ENCODE measurements around the gene PPP2R2C.

The PPP2R2C gene

DNA sequence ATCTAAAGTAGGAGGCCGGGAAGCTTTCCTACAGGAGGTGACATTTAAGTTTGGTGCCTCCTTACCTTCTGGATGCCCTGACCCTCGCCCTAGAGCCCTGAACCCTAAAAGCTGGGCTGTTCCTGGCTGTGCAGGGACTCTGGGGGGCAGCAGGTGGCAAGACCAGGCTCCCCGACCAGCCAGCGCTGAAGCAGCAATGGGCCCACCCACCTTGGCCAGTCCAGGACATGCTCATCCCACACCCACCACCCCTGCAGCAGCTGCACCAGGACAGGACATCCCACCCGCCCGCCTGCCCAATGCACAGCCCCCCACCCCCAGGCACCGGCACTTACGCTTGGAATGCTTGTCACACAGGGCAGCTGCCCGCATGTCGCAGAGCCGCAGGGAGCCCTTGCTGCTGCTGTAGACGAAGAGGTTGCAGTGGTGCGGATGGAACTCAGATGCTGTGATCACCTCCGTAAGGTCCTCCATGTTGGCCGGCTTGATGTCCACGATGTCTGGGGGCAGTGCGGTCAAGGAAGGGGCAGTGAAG is 124.8 kb downstream of the PPP2R2C start:
- TF ChIP-seq, protein P1, sequence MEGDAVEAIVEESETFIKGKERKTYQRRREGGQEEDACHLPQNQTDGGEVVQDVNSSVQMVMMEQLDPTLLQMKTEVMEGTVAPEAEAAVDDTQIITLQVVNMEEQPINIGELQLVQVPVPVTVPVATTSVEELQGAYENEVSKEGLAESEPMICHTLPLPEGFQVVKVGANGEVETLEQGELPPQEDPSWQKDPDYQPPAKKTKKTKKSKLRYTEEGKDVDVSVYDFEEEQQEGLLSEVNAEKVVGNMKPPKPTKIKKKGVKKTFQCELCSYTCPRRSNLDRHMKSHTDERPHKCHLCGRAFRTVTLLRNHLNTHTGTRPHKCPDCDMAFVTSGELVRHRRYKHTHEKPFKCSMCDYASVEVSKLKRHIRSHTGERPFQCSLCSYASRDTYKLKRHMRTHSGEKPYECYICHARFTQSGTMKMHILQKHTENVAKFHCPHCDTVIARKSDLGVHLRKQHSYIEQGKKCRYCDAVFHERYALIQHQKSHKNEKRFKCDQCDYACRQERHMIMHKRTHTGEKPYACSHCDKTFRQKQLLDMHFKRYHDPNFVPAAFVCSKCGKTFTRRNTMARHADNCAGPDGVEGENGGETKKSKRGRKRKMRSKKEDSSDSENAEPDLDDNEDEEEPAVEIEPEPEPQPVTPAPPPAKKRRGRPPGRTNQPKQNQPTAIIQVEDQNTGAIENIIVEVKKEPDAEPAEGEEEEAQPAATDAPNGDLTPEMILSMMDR (IDR thresholded peaks at IDR 0.05; ENCODE audit: low read depth, low read length): no peak
- DNase-seq (ENCODE audit: extremely low read depth, low read depth): no peak

DNA sequence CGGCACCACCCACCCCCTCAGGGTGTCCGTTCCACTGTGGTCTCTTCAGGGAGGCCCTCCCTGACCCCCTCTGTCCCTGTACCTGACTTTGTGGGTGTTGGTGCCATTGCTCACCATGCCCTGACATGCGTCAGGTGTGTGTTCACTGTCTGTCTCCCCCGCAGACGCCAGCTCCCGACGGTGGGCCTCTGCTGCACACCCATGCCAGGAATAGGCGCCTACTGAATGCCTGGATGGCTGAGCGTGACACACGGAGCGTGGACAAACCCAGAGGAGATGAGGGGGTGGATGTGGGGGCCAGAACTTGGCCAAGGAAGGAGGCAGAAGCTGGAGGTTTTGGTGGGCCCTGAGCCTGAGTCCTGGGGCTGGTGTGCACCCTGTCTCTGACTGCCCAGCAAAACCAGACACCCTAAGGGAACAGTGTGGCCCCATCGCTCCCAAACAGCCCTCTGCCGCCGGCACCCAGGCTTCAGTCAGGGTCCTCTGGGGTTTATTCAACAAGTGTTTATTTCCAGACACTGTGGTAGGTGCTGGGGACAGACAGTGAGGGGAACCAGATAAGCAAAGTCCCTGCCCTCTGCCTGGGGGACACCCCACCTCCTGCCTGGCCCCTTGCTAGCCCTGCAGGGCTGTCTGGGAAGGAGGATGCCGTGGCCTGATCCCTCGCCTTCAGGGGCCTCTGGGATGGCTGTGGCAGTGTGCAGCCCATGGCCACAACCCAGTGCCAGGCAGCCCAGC is 125.9 kb downstream of the PPP2R2C start:
- no peak for DNase-seq (ENCODE audit: extremely low read depth, low read depth)
- TF ChIP-seq, protein P1 (IDR thresholded peaks at IDR 0.05; ENCODE audit: low read depth, low read length): no peak

DNA sequence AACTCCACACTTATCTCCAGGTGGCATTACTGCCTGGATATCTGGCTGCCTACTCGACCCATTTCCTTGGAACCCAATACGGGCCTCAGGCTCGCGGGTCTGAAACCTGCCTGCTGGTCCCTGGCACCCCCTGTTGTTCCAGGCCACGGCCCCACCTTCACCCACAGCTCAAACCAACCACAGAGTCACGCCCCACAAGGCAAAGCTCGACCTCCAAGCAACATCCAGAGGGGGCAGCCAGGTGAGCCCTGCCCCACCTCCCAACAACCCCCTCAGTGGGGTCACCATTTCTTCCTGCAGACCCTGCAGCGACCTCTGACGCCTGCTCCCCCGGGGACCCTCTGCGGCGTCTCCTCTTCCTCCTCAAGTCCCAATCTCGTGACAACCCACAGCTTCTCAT is 126.5 kb downstream of the PPP2R2C start:
- DNase-seq (ENCODE audit: extremely low read depth, low read depth): no peak
- TF ChIP-seq, protein P1 (IDR thresholded peaks at IDR 0.05; ENCODE audit: low read depth, low read length): no peak

DNA sequence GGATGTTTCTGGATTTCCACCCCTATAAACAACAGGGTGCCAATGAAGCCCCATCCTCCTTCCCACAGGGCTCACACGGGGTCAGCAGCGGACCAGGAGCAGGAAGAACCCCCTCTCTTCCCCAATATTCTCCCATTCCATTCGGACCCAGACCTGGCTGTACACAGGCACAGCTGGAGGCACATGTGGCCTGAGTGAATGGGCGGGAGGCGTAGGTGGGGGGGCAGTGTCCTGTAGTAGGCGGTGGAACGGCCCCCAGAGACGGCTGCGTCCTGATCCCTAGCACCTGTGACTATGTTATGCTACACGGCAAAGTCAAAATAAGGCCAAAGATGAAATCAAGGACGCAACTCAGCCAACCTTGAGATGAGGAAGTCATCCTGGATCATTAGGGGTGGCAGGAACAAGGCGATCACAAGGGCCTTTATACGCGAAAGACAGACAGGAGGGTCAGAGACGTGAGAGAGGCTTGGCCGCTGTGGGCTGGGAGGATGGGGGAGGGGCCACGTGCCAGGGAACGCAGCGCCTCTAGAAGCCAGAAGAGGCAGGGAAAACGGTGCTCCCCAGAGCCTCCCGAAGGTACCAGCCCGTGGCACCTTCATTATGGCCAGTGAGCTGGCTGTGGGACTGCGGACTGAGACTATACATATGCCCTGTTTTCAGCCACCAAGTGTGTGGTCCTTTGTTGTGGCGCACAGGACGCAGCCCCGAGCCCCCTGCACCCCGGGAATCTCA is 127.2 kb downstream of the PPP2R2C start:
- TF ChIP-seq, protein P1 (IDR thresholded peaks at IDR 0.05; ENCODE audit: low read depth, low read length): no peak
- no peak for DNase-seq (ENCODE audit: extremely low read depth, low read depth)

DNA sequence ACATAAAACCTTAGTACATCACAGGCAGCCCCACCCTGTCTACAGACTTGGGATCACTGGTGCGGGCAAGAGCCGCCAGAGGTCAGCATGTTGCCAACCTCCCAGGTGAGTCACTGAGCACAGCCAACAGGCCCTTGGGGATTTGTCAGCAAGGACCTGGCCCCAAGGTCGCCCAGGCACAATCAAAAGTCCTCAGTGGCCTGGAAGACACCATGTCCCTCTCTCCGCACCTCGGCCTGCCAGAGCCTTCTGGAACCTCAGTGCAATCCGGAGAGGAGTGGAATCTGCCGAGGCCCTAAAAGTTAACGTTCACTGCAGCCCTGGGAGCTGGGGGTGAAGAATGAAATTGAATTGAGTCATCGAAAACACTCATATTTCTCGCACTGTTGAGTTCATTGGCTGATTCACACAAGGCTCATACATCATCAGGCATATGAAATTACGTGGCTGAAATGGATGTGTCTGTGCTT is 128.4 kb downstream of the PPP2R2C start:
- TF ChIP-seq, protein P1 (IDR thresholded peaks at IDR 0.05; ENCODE audit: low read depth, low read length): no peak
- no peak for DNase-seq (ENCODE audit: extremely low read depth, low read depth)

DNA sequence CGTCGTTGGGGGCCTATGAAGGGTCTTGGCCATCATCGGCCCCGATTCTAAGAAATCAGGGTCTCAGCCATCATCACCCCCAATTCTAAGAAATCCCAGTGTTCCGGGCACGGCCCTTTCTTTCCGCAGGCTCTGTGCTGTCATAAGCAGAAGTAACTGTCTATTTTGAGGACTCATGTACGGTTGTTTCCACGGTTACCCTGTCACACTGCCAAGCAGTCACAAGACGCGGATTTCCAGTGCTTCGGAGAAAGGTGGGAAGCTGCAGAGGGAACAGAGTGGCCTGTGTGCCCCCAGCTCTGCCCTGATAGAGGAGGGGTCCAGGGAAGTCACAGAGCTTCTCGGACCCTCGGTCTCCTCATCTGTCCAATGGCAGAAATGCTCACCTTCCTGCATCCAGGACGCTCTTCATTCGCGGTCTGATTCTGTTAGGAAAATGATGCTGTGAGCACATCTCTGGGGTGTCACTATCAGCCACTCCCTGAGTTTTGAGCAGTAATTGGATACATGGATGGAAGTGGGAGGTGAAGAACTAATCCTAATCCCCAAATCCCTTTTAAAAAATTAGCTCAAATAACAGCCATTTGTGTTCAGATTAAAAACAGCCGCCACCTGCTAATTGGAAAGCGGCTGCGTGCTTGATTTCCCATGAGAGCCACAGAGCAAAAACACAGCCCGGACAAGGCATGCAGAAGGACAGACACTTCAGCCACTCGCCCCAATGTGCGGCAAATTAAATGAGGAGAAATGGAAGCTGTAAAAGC is 129.7 kb downstream of the PPP2R2C start:
- TF ChIP-seq, protein P1 (IDR thresholded peaks at IDR 0.05; ENCODE audit: low read depth, low read length): no peak
- DNase-seq (ENCODE audit: extremely low read depth, low read depth): no peak

Data from AG09319 (cell line).